NOMO-1 (cell line): Measurements from ENCODE around the gene RAB40AL.
"Not testable (repeated sequence)": the region's sequence is repeated elsewhere in the genome, so short reads cannot be mapped to it uniquely, and the experiment has no call there.

Experiments
- DNase-seq, 2 experiments: peaks; one replicate each; lab custom pipeline; 2025; ENCODE audit not compliant: unreplicated experiment in 2 of 2; lab: John Stamatoyannopoulos, UW

The RAB40AL gene

GRCh38 chrX:102936972-102937371 lies at the start of gene RAB40AL:
Gene RAB40AL, plus strand, starts transcription at chrX:102937272. Its CDS starts 47 bp downstream, at chrX:102937319.
- DNase-seq: not testable (repeated sequence)

GRCh38 chrX:102887687-102888086 lies 49.4 kb upstream of the RAB40AL start:
- DNase-seq: no peak

- no peak for DNase-seq
Observed at GRCh38 chrX:102892103-102892502, 45.0 kb upstream of the RAB40AL start.

- peak; percentile 6 to 42 for DNase-seq
Observed at GRCh38 chrX:102899940-102900916, 36.8 kb upstream of the RAB40AL start.

GRCh38 chrX:102902355-102902754 lies 34.7 kb upstream of the RAB40AL start:
- no peak for DNase-seq

- DNase-seq: no peak
Observed at GRCh38 chrX:102930990-102931756, 5.9 kb upstream of the RAB40AL start.

- DNase-seq: peak in 1 of 2 experiments; percentile 45
Observed at GRCh38 chrX:102934624-102935023, 2.4 kb upstream of the RAB40AL start.

GRCh38 chrX:102950908-102951866 lies 14.1 kb downstream of the RAB40AL start:
- peak; percentile 35 to 72 for DNase-seq

- no peak for DNase-seq
Observed at GRCh38 chrX:102957751-102958150, 20.7 kb downstream of the RAB40AL start.

- DNase-seq: peak; percentile 22 to 61
Observed at GRCh38 chrX:102958794-102959193, 21.7 kb downstream of the RAB40AL start.

- DNase-seq: no peak
Observed at GRCh38 chrX:102959471-102959870, 22.4 kb downstream of the RAB40AL start.

- no peak for DNase-seq
Observed at GRCh38 chrX:102963955-102964354, 26.9 kb downstream of the RAB40AL start.

- DNase-seq: no peak
Observed at GRCh38 chrX:102964940-102965339, 27.9 kb downstream of the RAB40AL start.

GRCh38 chrX:102966701-102967100 lies 29.6 kb downstream of the RAB40AL start:
- DNase-seq: no peak

- no peak for DNase-seq
Observed at GRCh38 chrX:102968216-102968615, 31.1 kb downstream of the RAB40AL start.

- not testable (repeated sequence) for DNase-seq
Observed at GRCh38 chrX:102971536-102971935, 34.5 kb downstream of the RAB40AL start.

GRCh38 chrX:102975016-102975415 lies 37.9 kb downstream of the RAB40AL start:
- DNase-seq: no peak

GRCh38 chrX:102976286-102976685 lies 39.2 kb downstream of the RAB40AL start:
- DNase-seq: peak; percentile 66 to 95

GRCh38 chrX:102976793-102977495 lies 39.9 kb downstream of the RAB40AL start:
- DNase-seq: peak; percentile 33 to 46

- no peak for DNase-seq
Observed at GRCh38 chrX:102978594-102978993, 41.5 kb downstream of the RAB40AL start.
